GM21390 (cell line): ENCODE results near the gene IL10RB.

ENCODE experiments used
- ATAC-seq: cut with Tn5 transposase; IDR thresholded peaks from one replicate; pipeline ENCODE4 v1.9.1; 2021; ENCODE audit not compliant: unreplicated experiment

IL10RB gene

GRCh38 chr21:33327326-33327725 is 61.2 kb downstream of the IL10RB start:
- no peak for ATAC-seq

GRCh38 chr21:33327792-33328433 is 61.7 kb downstream of the IL10RB start:
- no peak for ATAC-seq

DNA sequence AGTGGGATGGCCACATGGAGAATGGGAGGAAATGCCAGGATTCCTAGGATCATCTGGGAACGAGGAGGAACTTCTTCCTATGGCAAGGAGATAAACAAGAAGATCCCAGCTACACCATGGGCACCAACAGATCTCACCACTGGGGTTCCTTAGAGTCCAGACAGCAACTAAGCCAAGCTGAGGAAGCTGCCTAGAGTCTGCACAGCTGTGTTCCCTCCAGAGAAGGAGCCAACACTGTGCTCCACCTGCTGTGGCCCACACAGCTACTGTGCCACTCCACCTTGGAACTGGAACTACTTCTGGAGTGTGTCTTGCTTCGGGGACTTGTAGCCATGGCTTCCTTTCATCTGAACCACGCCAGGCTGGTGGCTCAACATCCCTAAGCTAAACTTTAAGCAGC is 64.6 kb downstream of the IL10RB start:
- no peak for ATAC-seq

GRCh38 chr21:33332143-33332542 is 66.0 kb downstream of the IL10RB start:
- peak; percentile 85 for ATAC-seq

- no peak for ATAC-seq
Measured at GRCh38 chr21:33334191-33334590, 68.0 kb downstream of the IL10RB start.

DNA sequence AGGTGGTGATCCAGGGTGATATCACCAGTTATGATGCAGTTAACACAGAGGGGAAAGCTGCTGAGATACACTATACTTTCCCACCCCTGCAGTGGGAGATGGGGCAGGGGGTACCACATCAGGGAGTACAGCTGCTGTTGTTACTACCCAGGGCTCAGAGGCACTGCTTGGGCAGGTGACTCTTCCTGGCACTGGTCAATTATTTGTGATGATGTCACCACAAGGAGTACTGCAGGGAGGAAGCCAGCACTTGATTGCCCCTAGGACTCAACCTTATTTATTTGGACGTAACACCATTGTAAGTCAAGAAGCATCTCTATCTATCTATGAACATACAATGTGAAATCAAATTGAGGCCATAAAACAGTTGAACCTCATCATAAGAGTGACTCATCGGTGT is 68.7 kb downstream of the IL10RB start:
- ATAC-seq: no peak

DNA sequence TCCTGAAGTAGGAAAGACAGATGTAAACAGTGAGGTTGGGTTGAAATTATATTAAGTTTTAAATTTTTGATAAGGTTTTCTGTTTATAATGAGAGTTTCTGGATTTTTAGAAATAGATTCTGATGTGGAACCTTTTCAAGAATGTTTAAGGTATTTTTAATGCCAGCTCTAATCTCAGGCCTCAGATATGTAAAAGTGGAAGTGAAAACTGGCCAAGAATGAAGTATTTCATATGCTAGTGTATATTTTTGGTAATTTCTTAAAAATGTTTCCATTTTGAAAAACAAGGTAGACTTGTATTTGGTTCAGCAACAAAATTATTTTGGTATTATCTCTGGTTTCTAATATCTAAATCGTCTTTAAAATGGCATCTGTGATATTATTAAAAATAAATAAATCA is 73.0 kb downstream of the IL10RB start:
- no peak for ATAC-seq

GRCh38 chr21:33339918-33340317 is 73.8 kb downstream of the IL10RB start:
- no peak for ATAC-seq

GRCh38 chr21:33345751-33346238 is 79.6 kb downstream of the IL10RB start:
- ATAC-seq: no peak
